22Rv1 (cell line): Measurements from ENCODE around the gene C1orf52.

Experiments used
- CTCF ChIP-seq: fragments of 450-650 bp; IDR thresholded peaks from 2 replicates; pipeline ENCODE4 v1.5.1; 2017; ENCODE audit warnings: mild to moderate bottlenecking
- ZFX ChIP-seq: fragments of 450-650 bp; IDR thresholded peaks from 2 replicates; pipeline ENCODE4 v1.6.1; 2017; ENCODE audit warnings: antibody characterized with exemption, borderline replicate concordance

DNA sequence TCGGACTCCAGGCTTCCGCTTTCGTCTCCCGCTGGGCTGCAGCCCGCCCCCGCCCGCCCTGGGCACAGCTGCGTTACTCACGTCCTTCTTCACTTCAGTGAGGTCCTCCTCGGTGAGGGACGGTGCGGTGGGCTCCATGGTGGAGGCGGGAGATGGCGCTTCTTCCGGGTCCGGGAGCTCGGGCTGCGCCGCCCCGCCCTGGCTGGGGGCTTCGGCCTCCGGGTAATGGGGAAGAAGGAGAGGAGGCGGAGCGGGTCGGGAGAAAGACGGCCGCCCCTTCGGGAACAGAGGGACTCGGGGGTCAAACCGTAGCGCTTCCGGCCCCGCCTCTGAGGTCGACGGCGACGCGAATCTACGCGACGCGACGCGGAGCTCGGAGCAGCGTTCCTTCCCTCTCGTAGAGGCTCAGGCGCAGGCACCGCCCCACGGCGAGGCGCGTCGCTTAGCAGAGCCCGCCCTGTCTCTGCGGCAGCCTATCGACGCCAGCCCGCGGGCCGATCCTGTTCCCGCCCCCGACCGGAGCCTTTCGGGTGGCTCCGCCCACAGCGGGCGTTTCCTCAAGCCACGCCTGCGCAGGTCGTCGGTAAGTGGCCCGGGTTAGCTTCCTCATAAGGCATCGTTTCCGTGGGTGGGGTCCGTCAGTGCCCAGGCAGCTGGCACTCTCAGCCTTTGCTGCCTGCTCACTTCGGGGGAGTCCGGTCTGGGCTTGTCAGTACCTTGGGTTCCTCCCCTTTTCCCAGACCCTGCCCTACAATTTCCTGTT, 16.9 kb upstream of the C1orf52 start, which contains the start of gene BCL10:
- TF ChIP-seq CTCF (no peak), ZFX (no peak)
